Activated naive CD4-positive, alpha-beta T cell (primary cell): ENCODE results near the gene RBM47.
"Not testable (repeated sequence)": the region's sequence is repeated elsewhere in the genome, so short reads cannot be mapped to it uniquely, and the experiment has no call there.

ENCODE experiments used
- DNase-seq, 4 experiments: peaks; one replicate each; lab custom pipeline; 2025; lab: John Stamatoyannopoulos, UW

The RBM47 gene

GRCh38 chr4:40405193-40405592, 224.5 kb downstream of the RBM47 start:
- no peak for DNase-seq

GRCh38 chr4:40403081-40403480, 226.6 kb downstream of the RBM47 start:
- no peak for DNase-seq

DNA sequence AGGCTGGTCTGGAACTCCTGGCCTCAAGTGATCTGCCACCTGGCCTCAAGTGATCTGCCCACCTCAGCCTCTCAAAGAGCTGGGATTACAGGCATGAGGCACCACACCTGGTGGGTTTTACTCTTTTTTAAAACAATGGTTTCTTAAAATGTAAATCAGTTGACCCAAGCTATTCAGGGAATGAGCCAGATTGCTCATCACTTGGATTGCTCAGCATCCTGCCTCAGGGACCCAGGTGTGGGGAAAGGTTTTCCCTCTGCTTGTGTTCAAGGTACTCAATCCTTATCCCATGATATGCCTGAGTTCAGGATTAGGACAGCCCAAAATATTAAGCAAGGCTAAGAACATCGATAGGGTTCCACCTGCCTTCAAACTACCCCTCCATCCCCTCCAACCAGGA, 227.1 kb downstream of the RBM47 start:
- DNase-seq = no peak

DNA sequence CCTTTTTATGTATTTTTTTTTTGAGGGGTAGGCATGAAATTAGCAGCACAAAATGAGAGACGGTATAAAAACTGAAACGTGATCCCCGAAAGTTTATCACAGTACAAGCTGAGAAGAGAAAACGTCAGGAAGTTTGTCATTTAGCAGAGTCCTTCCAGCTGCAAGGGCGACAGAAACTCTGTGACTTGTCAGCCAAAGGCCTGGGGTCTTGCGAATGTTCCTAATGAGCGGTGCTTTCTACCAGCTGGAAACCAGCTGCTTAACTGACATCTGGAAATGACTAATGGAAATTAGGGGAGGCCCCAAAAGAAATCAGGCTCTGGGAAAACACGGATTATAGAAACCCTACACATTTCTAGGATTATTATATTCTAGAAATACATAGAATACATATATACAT, 228.0 kb downstream of the RBM47 start:
- DNase-seq = no peak

- no peak for DNase-seq
These were observed 228.6 kb downstream of the RBM47 start for GRCh38 chr4:40401096-40401495.

DNA sequence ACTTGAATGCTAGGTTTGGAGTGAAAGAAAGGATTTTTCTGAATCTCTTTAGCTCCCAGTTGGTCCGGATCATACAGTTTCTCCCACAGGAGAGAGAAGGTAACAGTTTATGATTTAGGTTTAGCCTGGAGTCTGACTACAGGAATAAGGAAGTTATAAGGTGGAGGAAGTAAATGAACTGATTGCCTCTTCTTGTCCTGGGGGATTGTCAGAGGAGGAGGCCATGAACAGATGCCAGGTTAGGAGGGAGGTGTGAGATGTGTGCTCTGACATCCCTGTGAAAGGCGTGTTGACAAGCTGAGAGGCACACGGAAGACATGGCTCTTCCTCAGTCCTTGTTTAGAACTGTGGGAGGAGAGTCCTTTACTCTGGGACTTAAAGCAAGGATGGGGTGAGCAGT, 230.1 kb downstream of the RBM47 start:
- no peak for DNase-seq

DNA sequence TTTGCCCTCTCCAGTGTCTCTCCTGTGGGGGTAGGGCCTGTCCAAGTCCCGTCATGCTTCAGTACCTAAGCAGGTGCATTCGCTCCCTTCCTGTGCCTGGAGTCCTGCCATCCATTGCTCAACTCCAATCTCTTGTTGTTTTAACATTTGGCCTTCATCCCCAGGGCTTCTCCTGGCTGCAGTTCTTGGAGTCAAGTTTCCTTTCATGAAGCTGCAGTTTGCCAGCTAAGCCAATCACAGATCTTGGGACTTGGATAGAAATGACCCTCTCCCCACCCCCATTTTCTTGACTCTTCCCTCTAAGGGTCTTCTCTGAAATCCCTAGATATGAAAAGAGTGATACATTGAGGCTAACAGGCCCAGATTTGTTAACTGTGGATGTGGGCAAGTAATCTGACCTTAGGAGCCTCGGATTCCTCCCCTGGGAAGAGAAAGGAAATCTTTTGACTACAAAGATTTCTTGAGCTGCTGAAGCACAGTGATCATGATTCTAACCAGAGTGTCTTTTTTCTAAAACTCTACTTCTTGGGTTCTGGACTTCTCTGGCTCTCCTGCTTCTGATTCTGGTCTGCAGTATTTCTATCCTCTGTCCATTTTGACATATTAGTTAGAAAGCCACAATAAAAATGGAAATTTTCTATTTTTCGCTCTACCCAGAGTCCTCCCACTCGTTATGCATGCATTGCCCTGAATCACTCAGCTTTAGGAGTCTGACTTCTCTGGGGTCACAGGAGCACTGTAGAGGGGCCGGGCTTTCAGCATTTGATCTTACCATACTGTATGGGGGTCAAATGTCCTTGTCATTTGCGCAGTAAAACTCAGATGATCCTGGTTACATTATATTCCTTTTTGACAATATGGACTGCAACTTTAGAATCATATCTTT, 233.5 kb downstream of the RBM47 start:
- no peak for DNase-seq

DNA sequence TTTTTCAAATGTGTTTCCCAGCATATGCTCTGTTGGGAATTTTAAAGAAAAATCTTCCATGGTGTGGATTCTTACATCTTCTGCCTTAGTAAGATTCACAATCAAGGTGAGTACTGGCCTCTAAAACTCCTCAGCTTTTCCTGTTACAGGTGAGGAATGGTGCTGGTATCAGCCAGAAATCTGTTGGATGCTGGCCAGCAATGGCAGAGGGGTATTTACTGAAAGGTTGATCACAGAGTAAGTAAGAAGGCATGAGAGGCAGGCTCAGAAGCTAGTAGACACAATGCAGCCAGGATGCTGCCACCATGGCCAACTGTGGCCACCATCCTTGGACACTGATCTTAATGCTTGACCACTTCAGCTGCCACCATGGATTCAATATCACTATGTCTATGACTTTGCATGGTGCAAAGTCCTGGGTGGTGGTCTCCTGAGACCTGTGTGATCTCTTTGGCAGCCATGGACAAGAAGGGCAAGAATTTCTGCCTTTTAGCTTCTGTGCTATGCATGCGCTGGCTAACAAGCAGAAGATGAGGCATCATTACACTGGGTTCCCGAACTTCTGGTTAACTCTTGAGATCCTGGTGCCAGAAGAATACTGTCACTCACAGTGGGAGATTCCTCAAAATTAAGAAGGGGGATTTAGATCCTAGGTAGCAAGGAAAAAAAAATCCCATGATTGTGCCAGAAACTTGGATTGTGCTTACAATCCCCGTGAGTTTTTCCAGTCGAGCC, 234.3 kb downstream of the RBM47 start:
- no peak for DNase-seq

GRCh38 chr4:40394236-40394635, 235.4 kb downstream of the RBM47 start:
- DNase-seq = no peak

DNA sequence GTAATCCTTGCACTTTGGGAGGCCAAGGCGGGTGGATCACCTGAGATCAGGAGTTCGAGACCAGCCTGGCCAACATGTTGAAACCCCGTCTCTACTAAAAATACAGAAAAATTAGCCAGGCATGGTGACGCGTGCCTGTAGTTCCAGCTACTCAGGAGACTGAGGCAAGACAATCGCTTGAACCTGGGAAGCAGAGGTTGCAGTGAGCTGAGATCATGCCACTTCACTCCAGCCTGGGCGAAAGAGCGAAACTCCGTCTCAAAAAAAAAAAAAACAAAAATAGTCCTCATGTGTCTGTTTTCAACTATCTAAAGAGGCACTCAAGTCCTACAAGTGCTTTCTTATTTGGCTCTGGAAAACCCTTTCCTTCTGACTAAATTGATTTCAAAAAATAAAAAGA, 237.4 kb downstream of the RBM47 start:
- not testable (repeated sequence) for DNase-seq

DNA sequence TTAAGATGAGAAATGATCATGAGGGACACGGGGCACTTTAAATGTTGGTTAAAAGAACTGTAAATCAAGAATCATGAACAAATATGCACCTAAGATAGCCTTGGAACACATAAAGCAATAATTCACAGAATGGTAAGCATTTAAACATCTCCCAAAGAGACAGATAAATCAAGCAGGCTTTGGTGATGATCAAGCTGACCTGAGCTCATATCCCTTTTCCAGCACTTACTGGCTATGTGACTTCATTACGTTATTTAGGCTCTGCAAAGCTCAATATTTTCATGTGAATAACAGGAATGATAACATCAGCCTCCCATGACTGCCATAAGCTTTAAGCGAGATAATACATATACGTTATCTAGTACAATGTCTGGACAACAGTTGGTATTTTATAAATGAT, 239.7 kb downstream of the RBM47 start:
- DNase-seq = no peak

- DNase-seq = no peak
These were observed 241.4 kb downstream of the RBM47 start for GRCh38 chr4:40388239-40388638.

DNA sequence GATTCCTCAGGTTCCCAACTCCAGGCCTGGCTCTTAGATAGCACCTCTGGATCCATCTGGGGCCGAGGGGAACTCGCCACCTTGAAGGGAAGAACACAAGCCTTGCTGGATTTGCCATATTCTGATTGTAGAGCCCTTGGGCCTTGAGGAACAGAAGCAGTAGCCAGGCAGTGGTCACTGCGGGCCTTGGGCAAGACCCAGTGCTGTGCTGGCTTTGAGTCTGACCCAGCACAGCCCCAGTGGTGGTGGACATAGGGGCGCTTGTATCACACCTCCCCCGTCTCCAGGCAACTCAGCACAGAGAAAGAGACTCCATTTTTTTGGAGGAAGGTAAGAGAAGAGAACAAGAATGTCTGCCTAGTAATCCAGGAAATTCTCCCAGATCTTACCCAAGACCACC, 249.0 kb downstream of the RBM47 start:
- DNase-seq = no peak

DNA sequence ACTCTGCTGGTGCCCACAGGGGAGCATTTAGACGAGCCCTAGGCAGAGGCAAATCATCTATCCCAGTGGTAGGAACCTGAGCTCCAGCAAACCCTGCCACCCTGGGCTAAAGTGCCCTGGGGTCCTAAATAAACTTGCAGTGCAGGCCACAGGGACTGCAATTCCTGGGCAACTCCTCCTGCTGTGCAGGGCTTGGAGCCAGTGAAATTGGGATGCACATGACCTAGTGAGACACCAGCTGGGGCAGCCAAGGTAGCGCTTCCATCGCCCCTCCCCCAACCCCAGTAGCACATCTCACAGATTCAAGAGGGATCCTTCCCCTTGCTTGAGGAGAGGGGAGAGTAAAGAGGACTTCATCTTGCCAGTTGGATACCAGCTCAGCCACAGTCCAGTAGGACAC, 250.4 kb downstream of the RBM47 start:
- DNase-seq = no peak

- DNase-seq = no peak
These were observed 251.0 kb downstream of the RBM47 start for GRCh38 chr4:40378619-40379018.

- no peak for DNase-seq
These were observed 251.9 kb downstream of the RBM47 start for GRCh38 chr4:40377512-40378365.

GRCh38 chr4:40375620-40376019, 254.0 kb downstream of the RBM47 start:
- no peak for DNase-seq

DNA sequence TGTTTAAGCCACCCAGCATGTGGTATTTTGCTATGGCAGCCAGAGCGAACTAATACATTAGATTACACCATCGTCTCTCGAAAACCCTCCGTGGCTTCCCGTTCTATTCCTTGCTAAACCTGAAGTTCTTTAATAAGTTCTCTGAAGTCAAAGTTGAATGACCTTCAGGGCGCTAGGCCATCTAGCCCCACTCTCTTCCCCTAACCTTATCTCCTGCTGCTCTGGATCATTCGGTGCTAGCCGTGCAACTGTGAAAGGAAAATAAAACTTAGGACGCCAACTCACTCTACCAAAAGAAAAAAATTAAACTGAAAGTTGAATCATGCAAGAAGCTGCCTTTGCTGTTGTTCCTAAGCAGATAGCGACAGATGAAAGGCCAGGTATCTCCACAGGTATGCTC, 254.6 kb downstream of the RBM47 start:
- DNase-seq = no peak

DNA sequence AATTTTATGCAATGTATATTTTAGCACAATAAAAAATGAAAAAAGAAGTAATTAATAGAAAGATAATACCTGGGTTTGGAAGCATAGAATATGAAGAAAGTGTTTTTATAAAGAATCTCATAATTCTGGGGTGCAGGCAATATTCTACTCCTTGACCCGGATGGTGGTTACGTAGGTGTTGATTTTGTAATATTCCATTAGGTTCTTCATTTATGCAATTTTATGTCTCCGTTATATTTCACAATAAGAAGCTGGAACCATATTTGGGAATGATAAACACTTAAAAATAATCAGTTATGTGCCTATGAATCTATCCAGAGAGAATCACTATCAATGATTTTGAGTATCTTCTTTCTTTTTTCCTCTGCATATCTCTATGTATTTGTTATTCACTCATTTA, 256.0 kb downstream of the RBM47 start:
- no peak for DNase-seq
